H1 (cell line): Measurements from ENCODE around the gene GRAMD2A. TPM values are rescaled to one million over a fixed set of nuclear protein-coding genes. Genes with fewer than 3 reads are reported as not detected.

Experiments
- CTCF ChIA-PET: fragments of 300-600 bp; sonication (Branson Sonifier 250); formaldehyde crosslinking; loops from one replicate; lab custom pipeline; 2021; ENCODE audit not compliant: partially characterized antibody; lab: Charles Lee
- POLR2A ChIA-PET: fragments of 300-600 bp; sonication (Branson Sonifier 250); formaldehyde crosslinking; loops from one replicate; lab custom pipeline; 2021; ENCODE audit warnings: inconsistent platforms; ENCODE audit not compliant: partially characterized antibody; lab: Charles Lee
- DNase-seq, 2 experiments: peaks; one replicate each; pipeline versions ENCODE4 v3.0.0 to v3.0.0-alpha.2; 2010 to 2022; ENCODE audit warnings: low spot score in 2 of 2, low read depth in 1 of 2, mixed read lengths in 1 of 2
- FAIRE-seq: peaks from 2 replicates; lab custom pipeline; 2011; peaks lifted over from hg19 to GRCh38; lab: Jason Lieb, UNC
- H2AFZ ChIP-seq: 2 replicates; pipeline ENCODE4 v1.8.1; 2012; ENCODE audit warnings: low read length, inconsistent platforms
- H2AK5ac ChIP-seq: 2 replicates; pipeline ENCODE4 v1.6.1; 2013; ENCODE audit warnings: low read depth, low read length
- H2BK120ac ChIP-seq: replicated peaks from 2 replicates; pipeline ENCODE3; 2013; ENCODE audit warnings: low read depth, low read length, inconsistent platforms
- H2BK12ac ChIP-seq: 2 replicates; pipeline ENCODE4 v1.6.1; 2013; ENCODE audit warnings: low read depth, low read length
- H2BK15ac ChIP-seq: 2 replicates; pipeline ENCODE4 v1.6.1; 2013; ENCODE audit warnings: low read length
- H2BK20ac ChIP-seq: 2 replicates; pipeline ENCODE4 v1.6.1; 2013; ENCODE audit warnings: low read length
- H2BK5ac ChIP-seq: 2 replicates; pipeline ENCODE4 v1.6.1; 2013; ENCODE audit warnings: low read depth, low read length
- H3K14ac ChIP-seq: 2 replicates; pipeline ENCODE4 v1.6.1; 2013; ENCODE audit warnings: inconsistent platforms; ENCODE audit not compliant: insufficient read length
- H3K18ac ChIP-seq: 2 replicates; pipeline ENCODE4 v1.6.1; 2013; ENCODE audit warnings: low read length; ENCODE audit errors: extremely low read depth
- H3K23ac ChIP-seq: 2 replicates; pipeline ENCODE4 v1.6.1; 2013; ENCODE audit warnings: inconsistent platforms; ENCODE audit not compliant: insufficient read length
- H3K23me2 ChIP-seq: 2 replicates; pipeline ENCODE4 v1.6.1; 2013; ENCODE audit warnings: low read depth, low read length
- H3K27ac ChIP-seq: 2 replicates; pipeline ENCODE4 v1.6.1; 2011; ENCODE audit warnings: low read depth, low read length, inconsistent platforms
- H3K27me3 ChIP-seq, 4 experiments: replicated peaks in 1 of 4; 1 replicate in 1 of 4; 2 replicates in 3 of 4; pipeline versions ENCODE4 v1.6.1 to v1.8.1; 2011 to 2013; ENCODE audit warnings: low read length in 3 of 4, mild to moderate bottlenecking in 3 of 4, inconsistent platforms in 2 of 4, mixed read lengths in 2 of 4, moderate library complexity in 1 of 4; ENCODE audit not compliant: control insufficient read depth in 3 of 4, insufficient read depth in 3 of 4; ENCODE audit errors: extremely low read depth in 1 of 4
- H3K36me3 ChIP-seq, 4 experiments: 2 replicates each; pipeline versions ENCODE4 v1.6.1 to v1.8.1; 2011 to 2013; ENCODE audit warnings: mild to moderate bottlenecking in 4 of 4, low read length in 3 of 4, moderate library complexity in 2 of 4, control low read depth in 1 of 4, inconsistent platforms in 1 of 4; ENCODE audit not compliant: insufficient read depth in 4 of 4, control insufficient read depth in 2 of 4
- H3K4ac ChIP-seq: replicated peaks from 2 replicates; pipeline ENCODE3; 2013; ENCODE audit warnings: low read length, low read depth, mixed read lengths, inconsistent platforms; ENCODE audit not compliant: insufficient read length
- H3K4me1 ChIP-seq, 4 experiments: replicated peaks in 1 of 4; 1 replicate in 1 of 4; 2 replicates in 3 of 4; pipeline versions ENCODE4 v1.6.1 to v1.8.1; 2011 to 2013; ENCODE audit warnings: low read length in 3 of 4, inconsistent platforms in 2 of 4, mixed read lengths in 1 of 4; ENCODE audit not compliant: insufficient read depth in 4 of 4, control insufficient read depth in 3 of 4
- H3K4me2 ChIP-seq, 2 experiments: 2 replicates each; pipeline versions ENCODE4 v1.6.1 to v1.8.1; 2011 to 2013; ENCODE audit warnings: low read depth in 2 of 2, low read length in 2 of 2, control low read depth in 1 of 2, inconsistent platforms in 1 of 2, mild to moderate bottlenecking in 1 of 2; ENCODE audit not compliant: insufficient read depth in 1 of 2
- H3K4me3 ChIP-seq, 4 experiments: fragments of 200-600, 300-600 bp in 1 of 4; sonication (generic), shearing (Covaris generic), sonication (Bioruptor Twin) in 1 of 4; 2 replicates each; pipeline versions ENCODE4 v1.5.1 to v1.8.1; 2011 to 2016; ENCODE audit warnings: low read length in 4 of 4, low read depth in 3 of 4, control low read depth in 2 of 4, inconsistent platforms in 2 of 4, mild to moderate bottlenecking in 2 of 4, mixed read lengths in 1 of 4, moderate library complexity in 1 of 4; ENCODE audit not compliant: insufficient read depth in 2 of 4; ENCODE audit errors: extremely low read depth in 1 of 4
- H3K56ac ChIP-seq: replicated peaks from 2 replicates; pipeline ENCODE3; 2013; ENCODE audit warnings: low read depth, mild to moderate bottlenecking, mixed read lengths, low read length, inconsistent platforms; ENCODE audit not compliant: insufficient read length
- H3K79me1 ChIP-seq: 2 replicates; pipeline ENCODE4 v1.6.1; 2013; ENCODE audit warnings: low read depth, low read length, control low read depth
- H3K79me2 ChIP-seq, 2 experiments: 2 replicates each; pipeline versions ENCODE4 v1.6.1 to v1.8.1; 2012 to 2013; ENCODE audit warnings: low read length in 2 of 2, mild to moderate bottlenecking in 2 of 2, inconsistent platforms in 1 of 2; ENCODE audit not compliant: insufficient read depth in 2 of 2, control insufficient read depth in 1 of 2
- H3K9ac ChIP-seq, 4 experiments: replicated peaks in 1 of 4; 1 replicate in 1 of 4; 2 replicates in 3 of 4; pipeline versions ENCODE4 v1.6.1 to v1.8.1; 2011 to 2013; ENCODE audit warnings: low read depth in 3 of 4, low read length in 3 of 4, control low read depth in 2 of 4, mild to moderate bottlenecking in 2 of 4, moderate library complexity in 2 of 4, inconsistent platforms in 1 of 4; ENCODE audit errors: extremely low read depth in 1 of 4
- H3K9me3 ChIP-seq, 2 experiments: 2 replicates each; pipeline versions ENCODE4 v1.6.1 to v1.8.1; 2012 to 2013; ENCODE audit warnings: mild to moderate bottlenecking in 2 of 2, moderate library complexity in 2 of 2, control low read depth in 1 of 2, inconsistent platforms in 1 of 2, low read depth in 1 of 2, low read length in 1 of 2, mixed read lengths in 1 of 2; ENCODE audit not compliant: insufficient read depth in 2 of 2
- H4K20me1 ChIP-seq, 2 experiments: replicated peaks in 1 of 2; 2 replicates each; pipeline versions ENCODE3 to v1.8.1; 2011 to 2013; ENCODE audit warnings: inconsistent platforms in 2 of 2, low read length in 2 of 2, mild to moderate bottlenecking in 1 of 2; ENCODE audit not compliant: insufficient read depth in 2 of 2, control insufficient read depth in 1 of 2
- H4K5ac ChIP-seq: 2 replicates; pipeline ENCODE4 v1.6.1; 2013; ENCODE audit warnings: low read length, low read depth, mixed read lengths, inconsistent platforms; ENCODE audit not compliant: insufficient read length
- H4K8ac ChIP-seq: 2 replicates; pipeline ENCODE4 v1.8.0; 2013; ENCODE audit warnings: mild to moderate bottlenecking, moderate library complexity, low read length, inconsistent platforms; ENCODE audit not compliant: insufficient read depth; ENCODE audit errors: extremely low read depth
- H4K91ac ChIP-seq: replicated peaks from 2 replicates; pipeline ENCODE3; 2013; ENCODE audit warnings: low read length, mixed read lengths, inconsistent platforms; ENCODE audit not compliant: insufficient read length
- BRCA1 ChIP-seq: IDR thresholded peaks from 2 replicates; pipeline ENCODE4 v1.6.1; 2012; ENCODE audit warnings: low read depth, low read length, improper control_type of control experiment
- E2F6 ChIP-seq: IDR thresholded peaks from 2 replicates; pipeline ENCODE4 v1.6.1; 2012; ENCODE audit warnings: inconsistent platforms
- PHF8 ChIP-seq: fragments of 200-600 bp; sonication (generic); conservative IDR thresholded peaks from 2 replicates; pipeline ENCODE4 v1.7.1; 2012; ENCODE audit warnings: low read depth, mild to moderate bottlenecking, inconsistent platforms, low read length, moderate library complexity
- SP2 ChIP-seq: IDR thresholded peaks from 2 replicates; pipeline ENCODE4 v1.6.1; 2012; ENCODE audit warnings: mild to moderate bottlenecking, low read length, inconsistent platforms
- WGBS, 2 experiments: shearing (Covaris generic) in 1 of 2; methylation state at CpG; one replicate each; pipeline versions ENCODE4 v1.1.6 to v1.1.7; 2013 to 2015; ENCODE audit warnings: low lambda C conversion rate in 2 of 2, mixed read lengths in 2 of 2, inconsistent platforms in 1 of 2, low coverage in 1 of 2, missing lambda C conversion rate in 1 of 2; ENCODE audit not compliant: insufficient replicate concordance in 2 of 2, insufficient coverage in 1 of 2, insufficient read length in 1 of 2; ENCODE audit errors: extremely low coverage in 1 of 2, missing lambda C conversion rate in 1 of 2; 5-methylcytosine and 5-hydroxymethylcytosine counted together
- polyA plus RNA-seq, 7 experiments: library from polyadenylated mRNA; depleted of rRNA in 3 of 7; stranded (reverse) in 5 of 7; unstranded in 2 of 7; fragments of >200 nt in 5 of 7; fragments of 200-250 nt in 2 of 7; gene quantifications; 1 replicate in 5 of 7; 2 replicates in 1 of 7; 4 replicates in 1 of 7; pipeline versions ENCODE4 v1.2.1 to v1.2.3, GENCODE V29; 2011 to 2013; ENCODE audit warnings: missing spikeins in 2 of 7, mixed read lengths in 2 of 7
- total RNA-seq: library from RNA; stranded (reverse); fragmentation: NEBNext Ultra II Directional; extraction: Animal tissue kit (Norgen Biotek cat#: 25700); gene quantifications from 2 replicates; pipeline ENCODE4 v1.2.1, GENCODE V29; 2021

GRAMD2A gene
- total and polyA plus RNA-seq, 2 of the 8 experiments (the other 6 are each of a cell fraction or from before 2014, with no cell fraction given) = 0.57 to 1.5 TPM

- Histone ChIP-seq H3K9me3 (no peaks in the 10 kb centered on the region), H2BK12ac (no peak overlapping the region), H2BK120ac (no peak overlapping the region), H3K23ac (no peak overlapping the region), H4K91ac (no peak overlapping the region), H2BK20ac (no peak overlapping the region), H3K36me3 (peaks cover 0 to under 1% (median 0%) of the 10 kb centered on the region in 4 experiments; a peak in 3 of 8 replicates), H3K4me2 (no peak overlapping the region), H3K14ac (no peak overlapping the region), H3K79me1 (no peaks in the 10 kb centered on the region), H2BK5ac (no peak overlapping the region), H2AK5ac (no peak overlapping the region), H3K9ac (no peak overlapping the region), H2AFZ (no peak overlapping the region), H3K4ac (no peak overlapping the region), H3K56ac (no peak overlapping the region), H4K20me1 (peaks cover 0 to 1% of the 10 kb centered on the region in 2 experiments), H4K8ac (no peak overlapping the region), H3K27ac (no peak overlapping the region), H4K5ac (no peak overlapping the region), H3K79me2 (peaks cover 2 to 4% of the 10 kb centered on the region in 2 experiments; a peak in 2 of 4 replicates), H2BK15ac (no peak overlapping the region), H3K4me3 (no peak overlapping the region), H3K4me1 (peaks cover 5 to 12% (median 5%) of the 10 kb centered on the region in 4 experiments; a peak in 4 of 7 replicates), H3K23me2 (peaks cover 6% of the 10 kb centered on the region), H3K27me3 (peaks cover 3 to 66% (median 37%) of the 10 kb centered on the region in 4 experiments), H3K18ac (no peak overlapping the region)
- 87% methylated on average over 4 of the region's 4 CpGs; no CpG with 5 or more reads in 1 of the 2 experiments for WGBS, 2 experiments
- TF ChIP-seq BRCA1 (no peak), SP2 (no peak), PHF8 (no peak), E2F6 (no peak)
- FAIRE-seq (no peak), DNase-seq (no peak)
- CTCF ChIA-PET = interaction anchor here (1.4 to 4.7 kb wide), 2 partner anchors 8 to 37 kb away, joined by 5 to 29 read pairs; partner anchors contain the start of gene GRAMD2A
- POLR2A ChIA-PET = interaction anchor here (2.1 kb wide), 1 partner anchor 14 kb away, joined by 9 read pairs; no protein-coding TSS in a partner anchor
Measured at GRCh38 chr15:72235298-72235697, 37.7 kb upstream of the GRAMD2A start.
